Kasumi-1 (cell line): Measurements from ENCODE around the gene TMEM238.
A peak's percentile ranks its signal among the peaks of the same experiment; 100 is the strongest.
"Not testable (repeated sequence)": the region's sequence is repeated elsewhere in the genome, so short reads cannot be mapped to it uniquely, and the experiment has no call there.

Experiments used
- DNase-seq, 2 experiments: peaks; one replicate each; lab custom pipeline; 2025; lab: John Stamatoyannopoulos, UW

Gene TMEM238

GRCh38 chr19:55339889-55340783 is 44.0 kb downstream of the TMEM238 start:
- peak in 1 of 2 experiments; percentile 33 for DNase-seq

GRCh38 chr19:55339105-55339888 is 44.8 kb downstream of the TMEM238 start, which contains the start of gene KMT5C:
KMT5C (plus strand) TSS chr19:55339876; CDS start chr19:55341937, 2,061 bp downstream.
- peak; percentile 100 for DNase-seq

GRCh38 chr19:55336101-55336500 is 48.0 kb downstream of the TMEM238 start:
- no peak for DNase-seq

- no peak for DNase-seq
These were observed 50.2 kb downstream of the TMEM238 start for GRCh38 chr19:55333870-55334269.

- DNase-seq = not testable (repeated sequence)
These were observed 54.3 kb downstream of the TMEM238 start for GRCh38 chr19:55329791-55330190.
